GM21825 (cell line): Measurements from ENCODE around the gene NUDT5.
A peak's percentile ranks its signal among the peaks of the same experiment; 100 is the strongest.
"Not testable (repeated sequence)": the region's sequence is repeated elsewhere in the genome, so short reads cannot be mapped to it uniquely, and the experiment has no call there.

Source experiments
- ATAC-seq: cut with Tn5 transposase; IDR thresholded peaks from one replicate; pipeline ENCODE4 v1.9.1; 2021; ENCODE audit warnings: mild to moderate bottlenecking, moderate library complexity; ENCODE audit not compliant: unreplicated experiment

NUDT5 gene

GRCh38 chr10:12195603-12196506 lies at the start of gene NUDT5, which contains the start of gene CDC123:
Gene NUDT5, minus strand, starts transcription at chr10:12195891. Its CDS starts 9,600 bp downstream, at chr10:12186291.
Gene CDC123, plus strand, starts transcription at chr10:12196188. Its CDS starts 58 bp downstream, at chr10:12196246.
- peak; percentile 86 for ATAC-seq

GRCh38 chr10:12243864-12244620 lies 48.4 kb upstream of the NUDT5 start:
- peak; percentile 49 for ATAC-seq

- ATAC-seq: no peak
These were observed 46.3 kb upstream of the NUDT5 start for GRCh38 chr10:12241810-12242529.

GRCh38 chr10:12238821-12239220 lies 43.1 kb upstream of the NUDT5 start:
- ATAC-seq: no peak

GRCh38 chr10:12237265-12238220 lies 41.9 kb upstream of the NUDT5 start:
- no peak for ATAC-seq

- ATAC-seq: no peak
These were observed 40.1 kb upstream of the NUDT5 start for GRCh38 chr10:12235796-12236195.

- no peak for ATAC-seq
These were observed 39.5 kb upstream of the NUDT5 start for GRCh38 chr10:12235116-12235694.

- not testable (repeated sequence) for ATAC-seq
These were observed 39.0 kb upstream of the NUDT5 start for GRCh38 chr10:12234687-12235086.

GRCh38 chr10:12228851-12229250 lies 33.2 kb upstream of the NUDT5 start:
- ATAC-seq: no peak

GRCh38 chr10:12226438-12226837 lies 30.7 kb upstream of the NUDT5 start:
- not testable (repeated sequence) for ATAC-seq

GRCh38 chr10:12225444-12225843 lies 29.8 kb upstream of the NUDT5 start:
- no peak for ATAC-seq

GRCh38 chr10:12221323-12222298 lies 25.9 kb upstream of the NUDT5 start:
- no peak for ATAC-seq

GRCh38 chr10:12218991-12219390 lies 23.3 kb upstream of the NUDT5 start:
- no peak for ATAC-seq

- ATAC-seq: no peak
These were observed 19.1 kb upstream of the NUDT5 start for GRCh38 chr10:12214763-12215218.

- no peak for ATAC-seq
These were observed 18.4 kb upstream of the NUDT5 start for GRCh38 chr10:12214093-12214492.

GRCh38 chr10:12213621-12214020 lies 17.9 kb upstream of the NUDT5 start:
- no peak for ATAC-seq

GRCh38 chr10:12212454-12212853 lies 16.8 kb upstream of the NUDT5 start:
- ATAC-seq: no peak

- no peak for ATAC-seq
These were observed 12.8 kb upstream of the NUDT5 start for GRCh38 chr10:12208460-12208859.
